Loucy (cell line): Measurements from ENCODE around the gene STAB2.

Source experiments
- H2AFZ ChIP-seq: fragments of 200-600 bp; sonication (generic); 2 replicates; pipeline ENCODE4 v1.6.0; 2016; ENCODE audit warnings: antibody characterized with exemption, mild to moderate bottlenecking, low read length, moderate library complexity
- H3F3A ChIP-seq: fragments of 200-600 bp; 2 replicates; pipeline ENCODE4 v1.6.0; 2016; ENCODE audit warnings: antibody characterized with exemption, low read depth, mild to moderate bottlenecking
- H3K27me3 ChIP-seq: fragments of 200-600 bp; sonication (generic); 2 replicates; pipeline ENCODE4 v1.6.1; 2014; ENCODE audit warnings: low read length, mild to moderate bottlenecking; ENCODE audit not compliant: insufficient read depth, poor library complexity, severe bottlenecking
- H3K36me3 ChIP-seq: fragments of 200-600 bp; sonication (generic); 2 replicates; pipeline ENCODE4 v1.6.1; 2016; ENCODE audit warnings: low read length; ENCODE audit not compliant: insufficient read depth
- H3K4me1 ChIP-seq: fragments of 200-600 bp; sonication (generic); 2 replicates; pipeline ENCODE4 v1.5.1; 2014; ENCODE audit warnings: low read length, mild to moderate bottlenecking; ENCODE audit not compliant: insufficient read depth, poor library complexity, severe bottlenecking
- H3K4me2 ChIP-seq: fragments of 200-600 bp; sonication (generic); 2 replicates; pipeline ENCODE4 v1.6.0; 2014; ENCODE audit warnings: antibody characterized with exemption, low read length, low read depth, mild to moderate bottlenecking; ENCODE audit not compliant: poor library complexity, severe bottlenecking
- H3K4me3 ChIP-seq: fragments of 200-600 bp; sonication (generic); 2 replicates; pipeline ENCODE4 v1.5.1; 2014; ENCODE audit warnings: low read length, mild to moderate bottlenecking, mixed read lengths; ENCODE audit not compliant: poor library complexity, severe bottlenecking
- H3K79me2 ChIP-seq: fragments of 200-600 bp; sonication (generic); 2 replicates; pipeline ENCODE4 v1.6.1; 2014; ENCODE audit warnings: low read length; ENCODE audit not compliant: insufficient read depth
- H3K9ac ChIP-seq: fragments of 200-600 bp; sonication (generic); 2 replicates; pipeline ENCODE4 v1.6.0; 2014; ENCODE audit warnings: mild to moderate bottlenecking, low read depth, low read length, moderate library complexity; ENCODE audit not compliant: poor library complexity, severe bottlenecking
- H3K9me2 ChIP-seq: fragments of 200-600 bp; sonication (generic); replicated peaks from 2 replicates; pipeline ENCODE4 v1.6.1; 2016; ENCODE audit warnings: low read depth, low read length, mixed read lengths
- H3K9me3 ChIP-seq: fragments of 200-600 bp; sonication (generic); 2 replicates; pipeline ENCODE4 v1.6.1; 2014; ENCODE audit warnings: mild to moderate bottlenecking, antibody characterized with exemption, low read length, low read depth; ENCODE audit not compliant: insufficient read depth
- H4K20me1 ChIP-seq: fragments of 200-600 bp; sonication (generic); 2 replicates; pipeline ENCODE4 v1.6.0; 2014; ENCODE audit warnings: antibody characterized with exemption, low read length, mild to moderate bottlenecking; ENCODE audit not compliant: insufficient read depth, poor library complexity, severe bottlenecking
- CTCF ChIP-seq: fragments of 200-600 bp; sonication (generic); conservative IDR thresholded peaks from 2 replicates; pipeline ENCODE4 v1.5.1; 2014; ENCODE audit warnings: mild to moderate bottlenecking, antibody characterized with exemption, low read length
- EZH2phosphoT487 ChIP-seq: fragments of 200-600 bp; IDR thresholded peaks from 2 replicates; pipeline ENCODE4 v1.6.1; 2018; ENCODE audit warnings: antibody characterized with exemption, mild to moderate bottlenecking, moderate library complexity, borderline replicate concordance

The STAB2 gene

DNA sequence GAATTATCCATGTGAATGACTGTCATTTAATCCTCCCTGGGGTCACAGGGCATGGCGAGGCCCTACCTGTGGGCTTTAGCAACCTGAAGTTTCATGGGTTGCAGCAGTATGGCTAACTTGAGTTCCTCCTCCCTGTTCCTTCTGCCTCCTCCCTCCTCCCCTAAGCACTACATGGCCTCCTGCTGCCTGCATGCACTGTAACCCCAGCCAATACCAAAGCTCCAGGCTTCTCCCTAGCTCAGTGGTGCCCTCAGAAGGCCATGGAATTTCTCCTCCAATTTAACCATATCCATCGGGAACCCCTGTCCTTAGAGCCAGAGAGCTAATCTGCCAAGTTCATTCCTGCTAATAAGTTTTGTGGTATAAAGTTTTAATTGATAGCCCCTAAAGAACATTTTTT lies 158.9 kb downstream of the STAB2 start:
- H3K9me3 ChIP-seq: no peaks in the 10 kb centered on the region
- no peak overlapping the region for H2AFZ ChIP-seq
- no peaks in the 10 kb centered on the region for H3K4me1 ChIP-seq
- H3K4me2 ChIP-seq: no peak overlapping the region
- H3K27me3 ChIP-seq: no peaks in the 10 kb centered on the region
- TF ChIP-seq EZH2phosphoT487 (no peak), CTCF (no peak)
- H4K20me1 ChIP-seq: no peaks in the 10 kb centered on the region
- H3K79me2 ChIP-seq: no peaks in the 10 kb centered on the region
- H3K36me3 ChIP-seq: no peaks in the 10 kb centered on the region
- no peaks in the 10 kb centered on the region for H3F3A ChIP-seq
- H3K9me2 ChIP-seq: no peaks in the 10 kb centered on the region
- no peak overlapping the region for H3K9ac ChIP-seq
- H3K4me3 ChIP-seq: no peak overlapping the region

GRCh38 chr12:103748002-103748401 lies 160.9 kb downstream of the STAB2 start:
- Histone ChIP-seq H2AFZ (no peak overlapping the region), H3K9me3 (no peaks in the 10 kb centered on the region), H3K4me2 (no peak overlapping the region), H3K79me2 (no peaks in the 10 kb centered on the region), H3K36me3 (no peaks in the 10 kb centered on the region), H3K27me3 (no peaks in the 10 kb centered on the region), H3K4me1 (no peaks in the 10 kb centered on the region), H3F3A (no peaks in the 10 kb centered on the region), H4K20me1 (no peaks in the 10 kb centered on the region), H3K4me3 (no peak overlapping the region), H3K9ac (no peak overlapping the region), H3K9me2 (no peaks in the 10 kb centered on the region)
- TF ChIP-seq EZH2phosphoT487: no peak
- no peak for TF ChIP-seq CTCF

- H3K9me3 ChIP-seq: no peaks in the 10 kb centered on the region
- H3K4me1 ChIP-seq: no peaks in the 10 kb centered on the region
- H3K9me2 ChIP-seq: no peaks in the 10 kb centered on the region
- no peaks in the 10 kb centered on the region for H3K36me3 ChIP-seq
- no peaks in the 10 kb centered on the region for H4K20me1 ChIP-seq
- H3K4me3 ChIP-seq: no peak overlapping the region
- no peaks in the 10 kb centered on the region for H3K27me3 ChIP-seq
- TF ChIP-seq CTCF (no peak), EZH2phosphoT487 (no peak)
- no peak overlapping the region for H2AFZ ChIP-seq
- H3F3A ChIP-seq: no peaks in the 10 kb centered on the region
- H3K79me2 ChIP-seq: no peaks in the 10 kb centered on the region
- H3K4me2 ChIP-seq: no peak overlapping the region
- H3K9ac ChIP-seq: no peak overlapping the region
Observed at GRCh38 chr12:103748875-103749274, 161.8 kb downstream of the STAB2 start.
